Umbilical cord (tissue), 2 donors: ENCODE data around the gene LRP4. TPM values are rescaled to one million over a fixed set of nuclear protein-coding genes. Genes with fewer than 3 reads are reported as not detected.

ENCODE experiments used
- DNase-seq: peaks from one replicate; pipeline ENCODE4 v3.0.0-alpha.2; 2015; ENCODE audit warnings: low spot score
- total RNA-seq: library from RNA; depleted of rRNA; stranded (reverse); fragments of >200 nt; gene quantifications from one replicate; pipeline ENCODE4 v1.2.3, GENCODE V29; 2014; ENCODE audit warnings: low replicate concordance; ENCODE audit not compliant: insufficient read depth

The LRP4 gene
- total RNA-seq, 1 donor from 2014 or later: 4.1 TPM

GRCh38 chr11:46918788-46919513 lies 601 bp upstream of the LRP4 start:
- no peak for DNase-seq

GRCh38 chr11:46917762-46918082 lies 628 bp downstream of the LRP4 start:
- peak; percentile 15 for DNase-seq

GRCh38 chr11:46917109-46917761 lies 1.1 kb downstream of the LRP4 start:
- DNase-seq: no peak

GRCh38 chr11:46916286-46917108 lies 1.9 kb downstream of the LRP4 start:
- DNase-seq: peak; percentile 88

- no peak for DNase-seq
Measured at GRCh38 chr11:46914910-46915309, 3.4 kb downstream of the LRP4 start.

- DNase-seq: peak; percentile 73
Measured at GRCh38 chr11:46914363-46914762, 4.0 kb downstream of the LRP4 start.

- no peak for DNase-seq
Measured at GRCh38 chr11:46913484-46913883, 4.9 kb downstream of the LRP4 start.

GRCh38 chr11:46912526-46913150 lies 5.7 kb downstream of the LRP4 start:
- DNase-seq: peak; percentile 22

GRCh38 chr11:46907606-46908005 lies 10.7 kb downstream of the LRP4 start:
- DNase-seq: no peak

GRCh38 chr11:46906609-46907041 lies 11.7 kb downstream of the LRP4 start:
- peak; percentile 58 for DNase-seq

- no peak for DNase-seq
Measured at GRCh38 chr11:46905806-46906205, 12.5 kb downstream of the LRP4 start.

- no peak for DNase-seq
Measured at GRCh38 chr11:46903846-46904245, 14.5 kb downstream of the LRP4 start.

GRCh38 chr11:46902694-46903093 lies 15.7 kb downstream of the LRP4 start:
- DNase-seq: no peak

GRCh38 chr11:46901156-46901555 lies 17.2 kb downstream of the LRP4 start:
- no peak for DNase-seq

- DNase-seq: no peak
Measured at GRCh38 chr11:46900091-46900746, 18.1 kb downstream of the LRP4 start.

GRCh38 chr11:46899501-46900025 lies 18.8 kb downstream of the LRP4 start:
- DNase-seq: no peak

- no peak for DNase-seq
Measured at GRCh38 chr11:46898396-46899095, 19.8 kb downstream of the LRP4 start.

GRCh38 chr11:46896719-46897406 lies 21.5 kb downstream of the LRP4 start:
- peak; percentile 40 for DNase-seq

- no peak for DNase-seq
Measured at GRCh38 chr11:46895821-46896220, 22.5 kb downstream of the LRP4 start.

GRCh38 chr11:46894961-46895360 lies 23.4 kb downstream of the LRP4 start:
- no peak for DNase-seq
